ENCODE data around the gene RXFP3.

DNA sequence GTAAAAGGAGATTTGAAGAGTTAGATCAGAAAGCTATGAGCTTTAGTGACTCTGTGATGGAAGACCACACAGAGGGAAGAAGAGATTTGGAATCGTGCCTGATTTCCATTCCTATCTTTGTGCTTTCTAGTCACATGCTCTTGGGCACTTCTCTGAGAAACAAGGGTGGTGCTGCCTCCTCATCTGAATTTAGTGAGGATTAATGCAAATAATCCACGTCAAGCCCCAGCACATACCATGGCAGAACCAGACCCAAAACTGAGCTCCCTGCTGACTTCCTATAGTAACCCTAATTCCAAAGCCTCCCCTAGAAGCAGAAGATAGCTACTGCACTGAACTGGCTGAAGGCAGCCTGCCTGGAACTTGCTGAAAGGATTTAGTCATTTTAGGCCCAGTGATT, 30.6 kb downstream of the RXFP3 start:
- TF ChIP-seq, protein P1, sequence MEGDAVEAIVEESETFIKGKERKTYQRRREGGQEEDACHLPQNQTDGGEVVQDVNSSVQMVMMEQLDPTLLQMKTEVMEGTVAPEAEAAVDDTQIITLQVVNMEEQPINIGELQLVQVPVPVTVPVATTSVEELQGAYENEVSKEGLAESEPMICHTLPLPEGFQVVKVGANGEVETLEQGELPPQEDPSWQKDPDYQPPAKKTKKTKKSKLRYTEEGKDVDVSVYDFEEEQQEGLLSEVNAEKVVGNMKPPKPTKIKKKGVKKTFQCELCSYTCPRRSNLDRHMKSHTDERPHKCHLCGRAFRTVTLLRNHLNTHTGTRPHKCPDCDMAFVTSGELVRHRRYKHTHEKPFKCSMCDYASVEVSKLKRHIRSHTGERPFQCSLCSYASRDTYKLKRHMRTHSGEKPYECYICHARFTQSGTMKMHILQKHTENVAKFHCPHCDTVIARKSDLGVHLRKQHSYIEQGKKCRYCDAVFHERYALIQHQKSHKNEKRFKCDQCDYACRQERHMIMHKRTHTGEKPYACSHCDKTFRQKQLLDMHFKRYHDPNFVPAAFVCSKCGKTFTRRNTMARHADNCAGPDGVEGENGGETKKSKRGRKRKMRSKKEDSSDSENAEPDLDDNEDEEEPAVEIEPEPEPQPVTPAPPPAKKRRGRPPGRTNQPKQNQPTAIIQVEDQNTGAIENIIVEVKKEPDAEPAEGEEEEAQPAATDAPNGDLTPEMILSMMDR (optimal IDR thresholded peaks at IDR 0.05 in 1 of 3, IDR thresholded peaks at IDR 0.05 in 1 of 3, conservative IDR thresholded peaks at IDR 0.05 in 1 of 3; ENCODE audit: extremely low read depth in 1 of 3, insufficient read depth in 2 of 3, low read length in 3 of 3): no peak
- no peak for TF ChIP-seq EZH2 (IDR thresholded peaks at IDR 0.05; ENCODE audit: low read length)

All from keratinocyte (primary cell).